GM12878 (cell line): Measurements from ENCODE around the gene CWC27. TPM values are rescaled to one million over a fixed set of nuclear protein-coding genes. Genes with fewer than 3 reads are reported as not detected.

Source experiments
- ATAC-seq: fragments of 200-7000 bp; cut with Tn5 transposase; 3 replicates; pipeline ENCODE4 v1.9.1; 2020; ENCODE audit warnings: mild to moderate bottlenecking, moderate library complexity
- BruUV-seq: library from RNA; stranded (reverse); fragments of 400-500 nt; replicated peaks from 2 replicates; lab custom pipeline; 2021; lab: Mats Ljungman, UMichigan
- CTCF ChIA-PET: fragments of 300-600 bp; sonication (Branson Sonifier 250); formaldehyde crosslinking; extraction: SDS; loops from one replicate; lab custom pipeline; 2021; ENCODE audit warnings: inconsistent platforms; lab: Yijun Ruan, JAX
- POLR2A ChIA-PET: fragments of 350-600 bp; formaldehyde crosslinking; extraction: SDS; loops from one replicate; lab custom pipeline; 2021; ENCODE audit warnings: inconsistent platforms; lab: Charles Lee
- RAD21 ChIA-PET: fragments of 300-600 bp; sonication (Branson Sonifier 250); formaldehyde crosslinking; loops from one replicate; lab custom pipeline; 2023; ENCODE audit warnings: antibody characterized with exemption; ENCODE audit not compliant: unreplicated experiment; lab: Charles Lee
- SMC1A ChIA-PET: fragments of 300-600 bp; sonication (Branson Sonifier 250); formaldehyde crosslinking; loops from one replicate; lab custom pipeline; 2023; ENCODE audit not compliant: unreplicated experiment, uncharacterized antibody; lab: Charles Lee
- DNase-seq: peaks from one replicate; pipeline ENCODE4 v3.0.0-alpha.2; 2011; ENCODE audit warnings: low read depth, low spot score
- FAIRE-seq: peaks from 3 replicates; lab custom pipeline; 2011; peaks lifted over from hg19 to GRCh38; lab: Jason Lieb, UNC
- H2AFZ ChIP-seq: 2 replicates; pipeline ENCODE4 v1.6.0; 2011; ENCODE audit warnings: low read depth, low read length, control low read depth; ENCODE audit not compliant: control insufficient read depth
- H3K27ac ChIP-seq: 2 replicates; pipeline ENCODE4 v1.5.1; 2011; ENCODE audit warnings: control low read depth; ENCODE audit not compliant: control insufficient read depth, insufficient read depth
- H3K27me3 ChIP-seq, 2 experiments: replicated peaks in 1 of 2; 2 replicates each; pipeline versions ENCODE4 v1.6.0 to v1.6.1; 2011; ENCODE audit warnings: low read length in 1 of 2; ENCODE audit not compliant: control insufficient read depth in 2 of 2, insufficient read depth in 2 of 2
- H3K36me3 ChIP-seq, 2 experiments: 2 replicates each; pipeline ENCODE4 v1.5.1; 2011; ENCODE audit warnings: low read length in 1 of 2; ENCODE audit not compliant: control insufficient read depth in 2 of 2, insufficient read depth in 2 of 2
- H3K4me1 ChIP-seq: 2 replicates; pipeline ENCODE4 v1.6.1; 2011; ENCODE audit warnings: mild to moderate bottlenecking, low read length, moderate library complexity, mixed read lengths; ENCODE audit not compliant: control insufficient read depth, insufficient read depth
- H3K4me2 ChIP-seq: 2 replicates; pipeline ENCODE4 v1.6.0; 2011; ENCODE audit warnings: control low read depth; ENCODE audit not compliant: control insufficient read depth, insufficient read depth
- H3K4me3 ChIP-seq: fragments of 200-600 bp; sonication (generic); 2 replicates; pipeline ENCODE4 v1.5.1; 2016
- H3K79me2 ChIP-seq: 2 replicates; pipeline ENCODE4 v1.6.0; 2011; ENCODE audit warnings: low read length; ENCODE audit not compliant: control insufficient read depth, insufficient read depth
- H3K9ac ChIP-seq: 2 replicates; pipeline ENCODE4 v1.8.0; 2011; ENCODE audit warnings: low read length, control low read depth, mixed read lengths; ENCODE audit not compliant: control insufficient read depth, insufficient read depth
- H3K9me3 ChIP-seq: replicated peaks from 3 replicates; pipeline ENCODE4 v1.5.1; 2011; ENCODE audit warnings: mild to moderate bottlenecking, low read length; ENCODE audit not compliant: control insufficient read depth, insufficient read depth
- H4K20me1 ChIP-seq: 2 replicates; pipeline ENCODE4 v1.6.0; 2011; ENCODE audit not compliant: control insufficient read depth, insufficient read depth
- CEBPB ChIP-seq, 2 experiments: fragments of 150-350 bp in 1 of 2; IDR thresholded peaks; 2 replicates each; pipeline ENCODE4 v1.6.1; 2012 to 2014; ENCODE audit warnings: low read depth in 2 of 2, low read length in 2 of 2, borderline replicate concordance in 1 of 2, inconsistent platforms in 1 of 2
- CREM ChIP-seq: IDR thresholded peaks from 2 replicates; pipeline ENCODE4 v1.6.1; 2014; ENCODE audit warnings: antibody characterized with exemption, low read depth
- DPF2 ChIP-seq: fragments of 450-650 bp; IDR thresholded peaks from 2 replicates; pipeline ENCODE4 v1.6.1; 2017; ENCODE audit warnings: mild to moderate bottlenecking
- EGR1 ChIP-seq, 2 experiments: IDR thresholded peaks; 1 replicate in 1 of 2; 2 replicates in 1 of 2; pipeline ENCODE4 v1.6.1; 2011 to 2012; ENCODE audit warnings: low read depth in 2 of 2, low read length in 2 of 2, borderline replicate concordance in 1 of 2, mild to moderate bottlenecking in 1 of 2, moderate library complexity in 1 of 2
- GABPA ChIP-seq: IDR thresholded peaks from 2 replicates; pipeline ENCODE4 v1.6.1; 2014; ENCODE audit warnings: antibody characterized with exemption, low read depth, mild to moderate bottlenecking, inconsistent platforms
- IKZF1 ChIP-seq: fragments of 450-650 bp; conservative IDR thresholded peaks from 2 replicates; pipeline ENCODE4 v1.6.1; 2017; ENCODE audit warnings: antibody characterized with exemption, mild to moderate bottlenecking
- LARP7 ChIP-seq: fragments of 450-650 bp; IDR thresholded peaks from 2 replicates; pipeline ENCODE4 v1.6.1; 2017; ENCODE audit warnings: mild to moderate bottlenecking
- MTA3 ChIP-seq: IDR thresholded peaks from 2 replicates; pipeline ENCODE4 v1.6.1; 2012; ENCODE audit warnings: low read length, inconsistent platforms, borderline replicate concordance
- MXI1 ChIP-seq: fragments of 150-350 bp; IDR thresholded peaks from 2 replicates; pipeline ENCODE4 v1.6.1; 2011; ENCODE audit warnings: low read depth, mild to moderate bottlenecking, inconsistent platforms, low read length, improper control_type of control experiment
- PAX8 ChIP-seq: fragments of 450-650 bp; IDR thresholded peaks from 2 replicates; pipeline ENCODE4 v1.6.1; 2017; ENCODE audit warnings: mild to moderate bottlenecking, moderate library complexity
- RCOR1 ChIP-seq: conservative IDR thresholded peaks from 2 replicates; pipeline ENCODE4 v1.6.1; 2012; ENCODE audit warnings: low read depth, low read length, improper control_type of control experiment
- SPI1 ChIP-seq: IDR thresholded peaks from 2 replicates; pipeline ENCODE4 v1.6.1; 2011; ENCODE audit warnings: low read depth, mild to moderate bottlenecking, low read length, moderate library complexity, borderline replicate concordance; ENCODE audit not compliant: insufficient read depth
- SRF ChIP-seq, 2 experiments: IDR thresholded peaks; 2 replicates each; pipeline ENCODE4 v1.6.1; 2011; ENCODE audit warnings: low read depth in 2 of 2, low read length in 2 of 2, mild to moderate bottlenecking in 1 of 2, moderate library complexity in 1 of 2
- YBX1 ChIP-seq: fragments of 450-650 bp; IDR thresholded peaks from 2 replicates; pipeline ENCODE4 v1.6.1; 2016; ENCODE audit warnings: antibody characterized with exemption
- ZNF217 ChIP-seq: fragments of 450-650 bp; IDR thresholded peaks from 2 replicates; pipeline ENCODE4 v1.6.1; 2017; ENCODE audit warnings: antibody characterized with exemption, mild to moderate bottlenecking
- ZNF384 ChIP-seq: IDR thresholded peaks from 2 replicates; pipeline ENCODE4 v1.6.1; 2012; ENCODE audit warnings: low read depth, mild to moderate bottlenecking, low read length, improper control_type of control experiment, borderline replicate concordance
- WGBS: methylation state at CpG from one replicate; pipeline ENCODE4 v1.1.6; 2016; ENCODE audit warnings: low lambda C conversion rate; ENCODE audit not compliant: insufficient replicate concordance, insufficient coverage; ENCODE audit errors: missing lambda C conversion rate; 5-methylcytosine and 5-hydroxymethylcytosine counted together
- in situ Hi-C: fragments of 300-500 bp; cut with MboI; formaldehyde crosslinking; loops from 9 replicates; pipeline ENCODE4 v1.14.3; 2018; ENCODE audit warnings: mixed read lengths
- intact Hi-C: fragments of 100-400 bp; cut with micrococcal nuclease; formaldehyde crosslinking; loops from one replicate; pipeline ENCODE4 v1.14.2; 2022; ENCODE audit not compliant: unreplicated experiment
- polyA plus RNA-seq, 11 experiments: library from polyadenylated mRNA; depleted of rRNA in 4 of 11; unstranded in 6 of 11; stranded (reverse) in 5 of 11; fragments of >200 nt; fragmentation: Nextera tagmentation in 4 of 11; fragmentation: Illumina TruSeq in 1 of 11; extraction: Ambion mirVana in 4 of 11; extraction: Trizol in 1 of 11; gene quantifications; 1 replicate in 1 of 11; 2 replicates in 10 of 11; pipeline versions ENCODE4 v1.2.1 to v1.2.3, GENCODE V29; 2011 to 2016; ENCODE audit warnings: inconsistent platforms in 2 of 11, missing spikeins in 2 of 11, low read depth in 1 of 11
- total RNA-seq, 4 experiments: library from RNA; depleted of rRNA in 3 of 4; stranded (reverse); fragments of >200 nt in 3 of 4; fragmentation: Illumina TruSeq in 1 of 4; extraction: Trizol in 1 of 4; gene quantifications; 2 replicates each; pipeline versions ENCODE4 v1.2.1 to v1.2.3, GENCODE V29; 2013 to 2021
- TF ChIP-seq, protein P1 (sequence below): fragments of 450-650 bp; IDR thresholded peaks from 2 replicates; pipeline ENCODE4 v1.6.1; 2018; ENCODE audit warnings: mild to moderate bottlenecking, low read depth, moderate library complexity; ENCODE audit not compliant: partially characterized antibody
- TF ChIP-seq, protein P2 (sequence below): fragments of 450-650 bp; formaldehyde crosslinking; IDR thresholded peaks from 2 replicates; pipeline ENCODE4 v1.4.0; 2020; ENCODE audit warnings: mild to moderate bottlenecking, moderate library complexity

Gene CWC27
- total and polyA plus RNA-seq, 10 of the 15 experiments (the other 5 are each of a cell fraction or from before 2014, with no cell fraction given) = 21.7 to 61.9 (median 47.0) TPM

DNA sequence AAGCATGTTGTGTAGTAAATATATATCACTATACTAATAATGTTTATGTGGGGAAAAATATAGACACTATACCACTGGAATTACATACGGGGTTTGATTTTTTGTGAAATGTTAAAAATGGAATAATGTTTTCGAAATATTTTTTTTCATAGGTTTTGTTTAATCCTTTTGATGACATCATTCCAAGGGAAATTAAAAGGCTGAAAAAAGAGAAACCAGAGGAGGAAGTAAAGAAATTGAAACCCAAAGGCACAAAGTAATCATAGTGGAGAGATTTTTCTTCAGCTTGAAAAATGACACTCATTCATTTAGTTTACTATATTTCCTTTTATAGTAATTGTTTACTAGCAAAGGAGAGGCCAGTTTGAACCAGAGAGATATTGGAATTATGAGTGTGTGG is 17.6 kb downstream of the CWC27 start (continued):
- TF ChIP-seq EGR1 (IDR thresholded peaks at IDR 0.05; ENCODE audit: borderline replicate concordance in 1 of 2, low read depth in 2 of 2, low read length in 2 of 2) (no peak), MTA3 (no peak), CREM (no peak), ZNF384 (no peak), IKZF1 (no peak), LARP7 (no peak)
- TF ChIP-seq, protein P1, sequence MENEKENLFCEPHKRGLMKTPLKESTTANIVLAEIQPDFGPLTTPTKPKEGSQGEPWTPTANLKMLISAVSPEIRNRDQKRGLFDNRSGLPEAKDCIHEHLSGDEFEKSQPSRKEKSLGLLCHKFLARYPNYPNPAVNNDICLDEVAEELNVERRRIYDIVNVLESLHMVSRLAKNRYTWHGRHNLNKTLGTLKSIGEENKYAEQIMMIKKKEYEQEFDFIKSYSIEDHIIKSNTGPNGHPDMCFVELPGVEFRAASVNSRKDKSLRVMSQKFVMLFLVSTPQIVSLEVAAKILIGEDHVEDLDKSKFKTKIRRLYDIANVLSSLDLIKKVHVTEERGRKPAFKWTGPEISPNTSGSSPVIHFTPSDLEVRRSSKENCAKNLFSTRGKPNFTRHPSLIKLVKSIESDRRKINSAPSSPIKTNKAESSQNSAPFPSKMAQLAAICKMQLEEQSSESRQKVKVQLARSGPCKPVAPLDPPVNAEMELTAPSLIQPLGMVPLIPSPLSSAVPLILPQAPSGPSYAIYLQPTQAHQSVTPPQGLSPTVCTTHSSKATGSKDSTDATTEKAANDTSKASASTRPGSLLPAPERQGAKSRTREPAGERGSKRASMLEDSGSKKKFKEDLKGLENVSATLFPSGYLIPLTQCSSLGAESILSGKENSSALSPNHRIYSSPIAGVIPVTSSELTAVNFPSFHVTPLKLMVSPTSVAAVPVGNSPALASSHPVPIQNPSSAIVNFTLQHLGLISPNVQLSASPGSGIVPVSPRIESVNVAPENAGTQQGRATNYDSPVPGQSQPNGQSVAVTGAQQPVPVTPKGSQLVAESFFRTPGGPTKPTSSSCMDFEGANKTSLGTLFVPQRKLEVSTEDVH = no peak

DNA sequence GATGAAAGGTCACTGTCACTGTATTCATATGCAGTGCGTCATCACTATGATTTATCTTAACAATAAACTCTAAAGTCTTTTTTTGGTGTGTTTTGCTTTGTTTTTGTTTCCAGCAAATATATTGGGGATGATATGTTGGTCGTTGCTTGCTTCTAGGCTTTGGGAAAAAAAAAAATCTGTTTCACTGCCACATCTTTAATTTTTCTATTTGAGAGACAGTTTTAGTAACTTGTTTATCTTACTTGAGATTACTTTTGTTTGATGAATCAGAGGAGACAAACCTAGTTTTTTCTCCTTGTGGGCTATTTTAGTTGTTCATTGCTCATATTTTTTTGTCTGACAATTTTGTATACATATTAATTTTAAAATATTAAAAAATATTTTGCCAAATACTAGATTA is 19.4 kb downstream of the CWC27 start:
- Histone ChIP-seq H4K20me1 (no peaks in the 10 kb centered on the region), H3K4me2 (no peak overlapping the region), H3K9me3 (no peaks in the 10 kb centered on the region; the same call in 2 of the 3 replicates), H3K36me3 (peaks cover 0 to 6% of the 10 kb centered on the region in 2 experiments; a peak in 2 of 4 replicates), H3K27me3 (no peaks in the 10 kb centered on the region), H3K9ac (no peak overlapping the region), H3K27ac (no peak overlapping the region), H3K4me3 (no peak overlapping the region), H3K79me2 (no peaks in the 10 kb centered on the region), H3K4me1 (no peaks in the 10 kb centered on the region), H2AFZ (no peak overlapping the region)
- no TSS peak for BruUV-seq
- intact Hi-C loops (loop anchor here (10.0 kb wide), 1 partner anchor 643 kb away; no protein-coding TSS in a partner anchor), in situ Hi-C loops (loop anchor here (5.0 to 10.0 kb wide), 2 partner anchors 156 to 563 kb away; no protein-coding TSS in a partner anchor)
- ChIA-PET RAD21 (interaction anchor here (0.8 kb wide), 1 partner anchor 13 kb away, joined by 3 read pairs; no protein-coding TSS in a partner anchor), CTCF (interaction anchor here (0.7 to 8.9 kb wide), 6 partner anchors 9 to 151 kb away, joined by 3 to 161 read pairs (median 4); no protein-coding TSS in a partner anchor), SMC1A (interaction anchor here (8.9 kb wide), 1 partner anchor 151 kb away, joined by 91 read pairs; no protein-coding TSS in a partner anchor), POLR2A (no interaction called here)
- WGBS = 98% methylated on average over 2 of the region's 2 CpGs
- ATAC-seq = no peak
- FAIRE-seq = peak; percentile 23
- no peak for DNase-seq
- TF ChIP-seq PAX8 (no peak), RCOR1 (no peak), MTA3 (no peak), YBX1 (no peak), CEBPB (IDR thresholded peaks at IDR 0.05; ENCODE audit: borderline replicate concordance in 1 of 2, low read depth in 2 of 2, low read length in 2 of 2) (no peak), DPF2 (no peak), GABPA (no peak), SRF (IDR thresholded peaks at IDR 0.05; ENCODE audit: low read depth in 2 of 2, low read length in 2 of 2) (no peak), SPI1 (no peak), MXI1 (no peak), ZNF217 (no peak)
- TF ChIP-seq, protein P2, sequence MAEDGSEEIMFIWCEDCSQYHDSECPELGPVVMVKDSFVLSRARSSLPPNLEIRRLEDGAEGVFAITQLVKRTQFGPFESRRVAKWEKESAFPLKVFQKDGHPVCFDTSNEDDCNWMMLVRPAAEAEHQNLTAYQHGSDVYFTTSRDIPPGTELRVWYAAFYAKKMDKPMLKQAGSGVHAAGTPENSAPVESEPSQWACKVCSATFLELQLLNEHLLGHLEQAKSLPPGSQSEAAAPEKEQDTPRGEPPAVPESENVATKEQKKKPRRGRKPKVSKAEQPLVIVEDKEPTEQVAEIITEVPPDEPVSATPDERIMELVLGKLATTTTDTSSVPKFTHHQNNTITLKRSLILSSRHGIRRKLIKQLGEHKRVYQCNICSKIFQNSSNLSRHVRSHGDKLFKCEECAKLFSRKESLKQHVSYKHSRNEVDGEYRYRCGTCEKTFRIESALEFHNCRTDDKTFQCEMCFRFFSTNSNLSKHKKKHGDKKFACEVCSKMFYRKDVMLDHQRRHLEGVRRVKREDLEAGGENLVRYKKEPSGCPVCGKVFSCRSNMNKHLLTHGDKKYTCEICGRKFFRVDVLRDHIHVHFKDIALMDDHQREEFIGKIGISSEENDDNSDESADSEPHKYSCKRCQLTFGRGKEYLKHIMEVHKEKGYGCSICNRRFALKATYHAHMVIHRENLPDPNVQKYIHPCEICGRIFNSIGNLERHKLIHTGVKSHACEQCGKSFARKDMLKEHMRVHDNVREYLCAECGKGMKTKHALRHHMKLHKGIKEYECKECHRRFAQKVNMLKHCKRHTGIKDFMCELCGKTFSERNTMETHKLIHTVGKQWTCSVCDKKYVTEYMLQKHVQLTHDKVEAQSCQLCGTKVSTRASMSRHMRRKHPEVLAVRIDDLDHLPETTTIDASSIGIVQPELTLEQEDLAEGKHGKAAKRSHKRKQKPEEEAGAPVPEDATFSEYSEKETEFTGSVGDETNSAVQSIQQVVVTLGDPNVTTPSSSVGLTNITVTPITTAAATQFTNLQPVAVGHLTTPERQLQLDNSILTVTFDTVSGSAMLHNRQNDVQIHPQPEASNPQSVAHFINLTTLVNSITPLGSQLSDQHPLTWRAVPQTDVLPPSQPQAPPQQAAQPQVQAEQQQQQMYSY (CRISPR knock-in tag) = no peak
